WTC11 (cell line): ENCODE data around the gene ZIC1.

Experiments
- E2F5 ChIP-seq: sonication (generic); formaldehyde crosslinking; IDR thresholded peaks from 2 replicates; pipeline ENCODE4 v1.8.1; 2022; ENCODE audit warnings: mild to moderate bottlenecking, moderate library complexity, missing genetic modification reagents
- MYBL2 ChIP-seq: sonication (generic); formaldehyde crosslinking; IDR thresholded peaks from 2 replicates; pipeline ENCODE4 v1.8.1; 2023; ENCODE audit warnings: mild to moderate bottlenecking, moderate library complexity, missing genetic modification reagents
- NFYB ChIP-seq: sonication (generic); formaldehyde crosslinking; conservative IDR thresholded peaks from 2 replicates; pipeline ENCODE4 v1.8.0; 2022; ENCODE audit warnings: low read depth, missing genetic modification reagents
- SP1 ChIP-seq: sonication (generic); formaldehyde crosslinking; conservative IDR thresholded peaks from 2 replicates; pipeline ENCODE4 v1.8.1; 2022; ENCODE audit warnings: missing genetic modification reagents
- ZNF532 ChIP-seq: fragments of 250-450 bp; sonication (Bioruptor Pico); IDR thresholded peaks from 2 replicates; pipeline ENCODE4 v1.9.0; 2021; ENCODE audit warnings: mild to moderate bottlenecking, borderline replicate concordance
- TF ChIP-seq, protein P1 (sequence below): fragments of 200-600 bp; IDR thresholded peaks from 2 replicates; pipeline ENCODE4 v1.8.0; 2022; ENCODE audit warnings: antibody characterized with exemption

DNA sequence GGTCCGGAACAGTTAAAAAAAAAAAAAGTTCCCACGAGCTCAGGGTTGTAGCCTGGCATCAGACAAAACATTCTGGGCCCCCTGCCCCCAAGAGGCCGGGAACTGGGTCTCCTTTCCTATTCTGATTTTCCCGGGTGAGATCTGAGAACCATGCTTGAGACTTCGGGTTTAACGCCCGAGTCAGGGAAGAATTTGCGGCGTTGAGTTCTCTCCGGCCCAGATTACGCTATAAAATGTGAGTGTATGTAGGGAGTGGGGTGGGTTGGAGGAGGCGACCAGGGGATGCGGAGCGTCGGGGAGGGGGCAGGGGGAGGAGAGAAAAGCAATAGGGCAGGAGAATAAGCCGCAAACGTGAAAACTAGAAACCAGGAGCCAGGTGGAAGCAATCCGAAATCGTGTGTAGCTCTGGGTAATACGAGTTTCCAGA is 2.7 kb downstream of the ZIC1 start:
- TF ChIP-seq E2F5 (no peak), ZNF532 (CRISPR knock-in tag) (no peak), NFYB (CRISPR knock-in tag) (no peak), MYBL2 (CRISPR knock-in tag) (no peak), SP1 (no peak)
- TF ChIP-seq, protein P1, sequence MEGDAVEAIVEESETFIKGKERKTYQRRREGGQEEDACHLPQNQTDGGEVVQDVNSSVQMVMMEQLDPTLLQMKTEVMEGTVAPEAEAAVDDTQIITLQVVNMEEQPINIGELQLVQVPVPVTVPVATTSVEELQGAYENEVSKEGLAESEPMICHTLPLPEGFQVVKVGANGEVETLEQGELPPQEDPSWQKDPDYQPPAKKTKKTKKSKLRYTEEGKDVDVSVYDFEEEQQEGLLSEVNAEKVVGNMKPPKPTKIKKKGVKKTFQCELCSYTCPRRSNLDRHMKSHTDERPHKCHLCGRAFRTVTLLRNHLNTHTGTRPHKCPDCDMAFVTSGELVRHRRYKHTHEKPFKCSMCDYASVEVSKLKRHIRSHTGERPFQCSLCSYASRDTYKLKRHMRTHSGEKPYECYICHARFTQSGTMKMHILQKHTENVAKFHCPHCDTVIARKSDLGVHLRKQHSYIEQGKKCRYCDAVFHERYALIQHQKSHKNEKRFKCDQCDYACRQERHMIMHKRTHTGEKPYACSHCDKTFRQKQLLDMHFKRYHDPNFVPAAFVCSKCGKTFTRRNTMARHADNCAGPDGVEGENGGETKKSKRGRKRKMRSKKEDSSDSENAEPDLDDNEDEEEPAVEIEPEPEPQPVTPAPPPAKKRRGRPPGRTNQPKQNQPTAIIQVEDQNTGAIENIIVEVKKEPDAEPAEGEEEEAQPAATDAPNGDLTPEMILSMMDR = no peak
